ENCODE data around the gene ZNF771.

- no peak for TF ChIP-seq CTCF (IDR thresholded peaks at IDR 0.05; ENCODE audit: extremely low read depth in 1 of 2, insufficient read depth in 1 of 2, low read depth in 1 of 2, low read length in 2 of 2)
- no peak for TF ChIP-seq EZH2 (IDR thresholded peaks at IDR 0.05; ENCODE audit: borderline replicate concordance, low read depth, low read length, severe bottlenecking)
- TF ChIP-seq POLR2A (IDR thresholded peaks at IDR 0.05; ENCODE audit: low read depth, low read length), result no peak
- TF ChIP-seq MAX (IDR thresholded peaks at IDR 0.05; ENCODE audit: insufficient read depth, insufficient read length), result no peak
- no peak for TF ChIP-seq POLR2AphosphoS5 (IDR thresholded peaks at IDR 0.05; ENCODE audit: insufficient read depth, low read depth, low read length)
Measured at GRCh38 chr16:30372038-30372712, 35.2 kb upstream of the ZNF771 start.

Measured in endothelial cell of umbilical vein (primary cell).